Activated CD8-positive, alpha-beta memory T cell treated with anti-CD3 and anti-CD28 coated beads for 1 hour (primary cell): Measurements from ENCODE around the gene CXCR6.

ENCODE experiments used
- DNase-seq, 2 donors: peaks; one replicate each; pipeline ENCODE4 v3.0.0-alpha.2; 2020; ENCODE audit warnings: low read depth in 1 of 2; ENCODE audit errors: extremely low read depth in 1 of 2

Gene CXCR6

DNA sequence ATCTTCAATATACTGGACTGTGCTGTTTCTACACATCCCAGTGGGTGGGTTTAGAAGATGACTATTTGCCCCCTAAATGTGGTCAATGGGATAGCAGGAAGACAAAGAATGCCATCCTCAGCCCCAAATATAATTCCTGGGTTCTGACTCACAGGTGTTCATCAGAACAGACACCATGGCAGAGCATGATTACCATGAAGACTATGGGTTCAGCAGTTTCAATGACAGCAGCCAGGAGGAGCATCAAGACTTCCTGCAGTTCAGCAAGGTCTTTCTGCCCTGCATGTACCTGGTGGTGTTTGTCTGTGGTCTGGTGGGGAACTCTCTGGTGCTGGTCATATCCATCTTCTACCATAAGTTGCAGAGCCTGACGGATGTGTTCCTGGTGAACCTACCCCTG lies 3.0 kb downstream of the CXCR6 start:
- no peak for DNase-seq

- DNase-seq, result no peak
Measured at GRCh38 chr3:45946875-45947274, 3.6 kb downstream of the CXCR6 start.

- no peak for DNase-seq
Measured at GRCh38 chr3:45947361-45947760, 4.1 kb downstream of the CXCR6 start.

DNA sequence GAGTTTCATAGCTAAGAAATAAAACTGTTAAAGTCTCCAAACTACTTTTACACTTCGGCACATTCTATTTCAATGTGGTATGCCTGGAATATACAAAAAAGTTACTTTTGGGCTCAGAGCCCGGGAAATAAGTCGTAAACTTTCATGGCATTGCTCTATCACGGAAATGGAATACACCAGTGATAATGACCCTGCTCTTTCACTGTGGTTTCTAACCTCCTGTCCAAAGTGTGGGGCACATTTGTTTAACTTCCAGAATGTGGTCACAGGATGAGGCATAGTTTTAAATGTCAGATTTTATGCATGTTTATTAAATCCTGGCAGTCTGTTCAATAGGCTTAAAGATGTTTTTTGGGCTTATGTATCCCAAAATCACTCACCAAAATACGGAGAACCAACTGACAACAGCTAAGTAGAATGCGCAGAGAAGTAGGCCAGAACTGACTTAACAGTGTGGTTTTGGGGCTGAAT lies 5.1 kb downstream of the CXCR6 start:
- DNase-seq, result no peak

DNA sequence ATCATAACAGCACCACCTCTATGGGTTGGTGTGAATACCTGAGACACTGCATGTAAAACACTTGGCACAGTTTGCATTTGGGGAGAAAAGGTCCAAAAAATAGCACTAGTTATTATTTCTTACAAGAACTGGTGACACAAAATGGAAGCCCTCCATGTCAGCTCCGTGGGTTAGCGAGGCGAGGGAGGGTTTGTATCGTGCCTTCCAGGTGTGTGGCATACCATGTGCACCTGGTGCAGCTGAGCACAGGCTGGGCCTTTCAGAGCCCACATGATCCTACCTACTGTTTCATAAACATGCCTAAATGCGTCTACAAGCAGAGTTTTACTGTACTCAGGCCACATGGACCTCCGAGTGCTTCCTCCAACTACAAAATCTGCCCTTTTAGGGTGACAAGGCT lies 5.6 kb downstream of the CXCR6 start:
- no peak for DNase-seq

- no peak for DNase-seq
Measured at GRCh38 chr3:45949432-45949831, 6.2 kb downstream of the CXCR6 start.

- no peak for DNase-seq
Measured at GRCh38 chr3:45950131-45950530, 6.9 kb downstream of the CXCR6 start.

- DNase-seq, result no peak
Measured at GRCh38 chr3:45950686-45951600, 7.7 kb downstream of the CXCR6 start.

DNA sequence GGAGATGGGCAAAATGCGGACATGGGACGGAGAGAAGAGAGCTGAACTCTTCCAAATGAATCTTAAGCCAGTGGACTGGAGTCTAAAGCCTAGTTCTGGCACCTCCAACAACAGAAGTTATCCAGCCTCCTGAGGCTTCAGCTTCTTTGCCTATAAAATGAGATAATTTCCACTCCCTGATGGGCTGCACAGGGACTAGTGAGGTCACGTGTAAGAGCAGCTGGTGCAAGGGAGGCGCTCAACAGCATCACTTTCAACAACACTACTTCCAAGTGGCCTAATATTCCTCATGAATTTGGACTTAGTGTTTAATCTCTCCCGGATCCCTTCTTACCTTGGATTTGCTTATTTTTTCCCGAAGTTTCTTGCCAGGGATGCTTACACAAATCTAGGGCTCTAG lies 8.7 kb downstream of the CXCR6 start:
- no peak for DNase-seq

DNA sequence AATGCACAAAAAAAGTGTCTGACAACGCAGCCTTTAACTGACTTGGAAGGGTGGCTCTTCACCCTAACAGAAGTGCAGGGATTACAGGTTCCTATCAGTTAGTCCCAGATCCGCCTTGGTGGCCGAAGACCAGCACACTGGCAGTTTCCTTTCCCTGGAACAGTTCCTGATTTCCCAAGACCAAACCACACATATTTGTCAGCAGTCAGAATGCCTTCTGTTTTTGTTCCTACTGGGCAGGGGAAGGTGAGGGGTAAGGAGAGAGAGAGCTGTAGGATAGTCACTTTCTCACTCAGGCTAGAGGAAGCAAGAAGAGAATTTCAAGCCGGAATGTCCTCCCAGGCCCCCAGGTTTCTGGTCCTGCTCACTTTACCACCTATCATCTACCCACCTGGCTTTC lies 9.2 kb downstream of the CXCR6 start:
- no peak for DNase-seq

DNA sequence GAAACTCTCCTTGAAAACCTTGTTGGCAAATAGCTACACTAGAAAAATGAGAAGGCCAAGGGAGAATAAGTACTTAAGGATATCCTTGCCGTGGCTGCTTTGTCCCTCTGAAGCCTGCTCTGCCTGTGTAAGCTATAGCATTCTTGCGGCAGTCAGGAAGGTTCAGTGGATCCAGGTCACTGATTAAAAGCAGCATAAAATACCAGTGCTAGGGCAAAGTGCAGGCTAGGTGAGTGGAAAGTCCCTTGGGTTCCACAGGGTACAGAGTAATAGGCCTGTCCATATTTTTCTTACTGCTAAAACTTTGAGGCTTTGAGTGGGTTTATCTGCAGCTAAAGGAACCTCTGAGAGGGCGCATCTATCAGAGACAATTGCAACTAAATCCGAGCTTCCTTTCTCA lies 10.3 kb downstream of the CXCR6 start:
- DNase-seq, result no peak

DNA sequence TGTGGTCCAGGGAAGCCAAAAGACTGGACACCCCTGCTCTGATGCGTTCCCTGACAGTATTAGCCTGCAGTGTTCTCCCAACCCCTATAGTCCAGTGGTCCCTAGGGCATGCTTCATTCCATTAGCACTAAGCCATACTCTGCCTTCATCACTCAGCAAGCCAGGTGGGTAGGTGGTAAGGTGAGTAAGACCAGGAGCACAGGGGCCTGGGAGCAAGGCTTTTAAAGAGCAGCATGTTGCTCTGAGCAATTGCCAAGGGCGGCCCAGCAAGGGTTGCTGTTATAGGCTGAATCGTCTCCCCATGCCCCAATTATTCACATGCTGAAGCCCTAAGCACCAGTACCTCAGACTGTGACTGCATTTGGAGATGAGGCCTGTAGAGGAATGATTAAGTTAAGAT lies 11.0 kb downstream of the CXCR6 start:
- no peak for DNase-seq

GRCh38 chr3:45955017-45955647 lies 11.9 kb downstream of the CXCR6 start:
- DNase-seq, result no peak

DNA sequence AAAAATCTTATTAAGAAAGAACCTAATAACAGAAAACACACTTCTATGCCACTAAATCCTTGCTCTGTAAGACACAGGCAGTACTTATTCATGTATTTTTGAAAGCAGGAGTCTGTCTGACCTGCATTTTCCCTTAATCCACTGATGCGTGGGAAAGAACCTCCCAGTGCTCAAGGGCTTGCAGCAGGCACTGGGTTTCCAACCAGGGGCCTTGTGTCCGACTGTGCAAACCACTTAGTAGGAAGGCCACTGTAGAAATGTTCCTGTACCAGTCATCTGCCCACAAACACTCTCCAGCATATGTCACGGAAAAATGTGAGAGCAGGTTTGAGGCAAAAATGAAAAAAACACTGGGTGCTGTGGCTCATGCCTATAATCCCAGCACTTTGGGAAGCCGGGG lies 12.4 kb downstream of the CXCR6 start:
- no peak for DNase-seq

DNA sequence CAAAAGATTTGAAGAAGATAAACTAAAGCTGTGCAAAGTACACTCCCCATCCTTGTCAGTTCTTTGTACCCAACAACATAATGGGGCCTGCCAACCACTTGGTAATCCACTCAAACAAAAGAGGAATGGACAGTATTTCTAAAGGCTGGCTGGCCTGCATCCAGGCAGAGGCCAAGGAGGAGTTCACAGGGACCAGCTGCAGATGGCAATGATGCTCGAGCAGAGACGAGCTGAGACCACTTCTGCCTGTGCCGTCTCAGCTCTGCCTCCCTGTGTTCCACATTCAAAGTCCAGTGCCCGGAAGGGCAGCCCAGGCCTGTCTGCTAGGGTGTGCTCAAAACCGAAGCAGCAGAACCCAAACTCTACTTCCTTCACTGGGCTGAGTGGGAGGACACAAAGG lies 14.3 kb downstream of the CXCR6 start:
- DNase-seq, result no peak

- DNase-seq, result no peak
Measured at GRCh38 chr3:45958321-45958791, 15.1 kb downstream of the CXCR6 start.

GRCh38 chr3:45959201-45959600 lies 15.9 kb downstream of the CXCR6 start:
- no peak for DNase-seq

DNA sequence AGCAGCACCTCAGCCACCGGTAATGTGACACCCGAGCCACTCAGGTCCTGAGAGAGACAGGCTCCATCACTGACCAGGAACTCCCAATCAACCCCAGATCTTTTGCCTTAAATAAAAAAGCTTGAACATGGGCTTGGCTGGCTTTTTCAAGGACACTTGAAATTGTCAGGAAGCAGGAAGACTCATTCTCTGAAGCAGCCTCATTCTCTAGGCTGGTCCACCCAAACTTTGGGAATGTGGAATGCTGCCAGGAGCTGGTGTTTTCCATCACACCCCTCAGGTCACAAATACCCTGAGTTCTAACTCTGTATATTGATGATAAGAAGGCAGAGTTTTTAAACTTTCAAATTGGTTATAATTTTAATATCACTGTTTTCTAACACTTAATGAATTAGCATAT lies 17.0 kb downstream of the CXCR6 start:
- DNase-seq, result no peak

GRCh38 chr3:45962033-45962432 lies 18.8 kb downstream of the CXCR6 start:
- no peak for DNase-seq

GRCh38 chr3:45964139-45964538 lies 20.9 kb downstream of the CXCR6 start:
- no peak for DNase-seq

- no peak for DNase-seq
Measured at GRCh38 chr3:45965253-45965652, 22.0 kb downstream of the CXCR6 start.

- DNase-seq, result no peak
Measured at GRCh38 chr3:45965653-45966052, 22.4 kb downstream of the CXCR6 start.
